Activated CD4-positive, alpha-beta T cell treated with anti-CD3 and anti-CD28 coated beads, Interleukin-2, Interleukin-4, amounts not matched to agents 100 ng/mL and 50 ng/mL, durations not matched to agents 16 hours and 8 hours (primary cell): ENCODE measurements around the gene GRM4.

Source experiments
- DNase-seq: peaks from one replicate; pipeline ENCODE4 v3.0.0-alpha.2; 2020; ENCODE audit warnings: low spot score

Gene GRM4

GRCh38 chr6:34106421-34106820, 39.5 kb downstream of the GRM4 start:
- DNase-seq, result no peak

DNA sequence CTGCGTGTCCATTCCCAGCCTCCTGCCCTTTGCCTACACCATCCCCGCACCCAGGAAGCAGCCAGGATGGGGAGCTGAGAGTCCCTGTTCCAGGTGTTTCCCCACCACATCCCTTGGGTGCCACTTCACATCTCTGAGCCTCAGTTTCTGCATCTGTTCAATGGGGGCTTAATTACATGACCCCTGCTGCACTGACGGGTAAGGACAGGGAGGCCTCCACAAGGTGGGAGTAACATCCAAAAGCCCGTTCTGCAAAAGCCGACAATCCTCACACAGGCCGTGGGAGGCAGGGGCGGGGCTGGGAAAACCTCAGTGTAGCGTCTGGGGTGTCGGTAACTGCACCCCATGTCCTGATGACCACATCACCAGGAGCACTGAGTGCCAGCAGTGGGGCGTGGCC, 41.3 kb downstream of the GRM4 start:
- no peak for DNase-seq

- no peak for DNase-seq
These were observed 41.7 kb downstream of the GRM4 start for GRCh38 chr6:34104186-34104585.

GRCh38 chr6:34103321-34103720, 42.6 kb downstream of the GRM4 start:
- no peak for DNase-seq

GRCh38 chr6:34102696-34103095, 43.2 kb downstream of the GRM4 start:
- no peak for DNase-seq

GRCh38 chr6:34102099-34102656, 43.7 kb downstream of the GRM4 start:
- DNase-seq, result no peak

DNA sequence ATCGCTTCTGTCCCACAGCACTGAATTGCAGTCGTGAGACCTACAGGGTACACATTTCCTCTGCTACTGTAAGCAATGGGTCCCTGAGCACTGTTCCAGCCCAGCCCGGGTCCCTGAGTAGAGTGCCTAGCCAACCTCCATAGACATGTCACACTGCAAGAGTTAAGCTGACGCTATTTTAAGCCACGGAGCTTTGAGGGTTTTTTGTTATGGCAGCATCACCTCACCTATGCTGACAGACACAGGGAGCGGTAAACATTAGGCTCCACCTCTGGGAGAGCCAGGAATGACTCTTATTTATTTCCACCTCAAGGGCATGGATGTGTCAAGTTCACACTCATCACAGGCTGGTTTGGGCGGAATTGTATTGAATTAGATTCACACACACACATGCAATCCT, 45.1 kb downstream of the GRM4 start:
- no peak for DNase-seq

DNA sequence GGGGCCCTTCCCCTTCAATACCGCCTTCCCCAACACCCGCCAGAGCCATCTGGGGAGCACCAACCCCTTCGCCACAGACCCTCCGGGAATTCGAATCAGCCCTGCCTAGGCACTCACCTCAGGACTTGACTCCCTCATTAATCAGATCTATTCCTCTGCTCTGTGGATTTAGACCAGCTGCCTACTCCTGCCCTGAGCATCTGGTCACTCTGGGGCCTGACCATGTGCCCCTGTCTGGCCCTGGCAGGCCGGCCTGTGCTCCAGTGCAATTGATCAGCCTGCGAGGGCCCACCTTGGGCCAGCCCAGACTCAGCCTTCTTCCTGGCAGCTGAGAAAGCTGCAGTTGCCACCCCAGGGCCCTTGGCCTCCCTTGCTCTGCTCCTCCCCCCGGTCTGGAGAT, 46.0 kb downstream of the GRM4 start:
- no peak for DNase-seq

- no peak for DNase-seq
These were observed 47.6 kb downstream of the GRM4 start for GRCh38 chr6:34098045-34098936.

GRCh38 chr6:34096814-34097213, 49.1 kb downstream of the GRM4 start:
- no peak for DNase-seq

DNA sequence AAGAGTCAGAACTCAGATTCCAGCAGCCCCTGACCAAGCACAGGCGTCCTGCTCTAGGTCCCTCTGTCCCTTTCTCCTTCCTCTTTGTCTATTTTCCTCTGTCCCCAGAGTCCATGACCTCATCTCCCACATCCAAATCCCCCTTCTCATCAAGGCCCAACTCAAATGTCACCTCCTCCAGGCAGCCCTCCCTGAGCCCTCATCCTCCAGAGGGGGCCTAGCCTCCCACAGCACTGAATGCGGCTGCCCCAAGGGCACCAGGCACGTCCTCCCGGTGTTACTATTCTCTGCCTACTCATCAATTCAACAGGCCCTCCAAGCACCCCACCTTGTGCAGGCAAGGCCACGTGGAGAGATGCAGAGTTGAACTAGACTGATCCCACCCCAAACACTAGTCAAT, 49.7 kb downstream of the GRM4 start:
- DNase-seq, result no peak

GRCh38 chr6:34095741-34096140, 50.1 kb downstream of the GRM4 start:
- DNase-seq, result no peak

DNA sequence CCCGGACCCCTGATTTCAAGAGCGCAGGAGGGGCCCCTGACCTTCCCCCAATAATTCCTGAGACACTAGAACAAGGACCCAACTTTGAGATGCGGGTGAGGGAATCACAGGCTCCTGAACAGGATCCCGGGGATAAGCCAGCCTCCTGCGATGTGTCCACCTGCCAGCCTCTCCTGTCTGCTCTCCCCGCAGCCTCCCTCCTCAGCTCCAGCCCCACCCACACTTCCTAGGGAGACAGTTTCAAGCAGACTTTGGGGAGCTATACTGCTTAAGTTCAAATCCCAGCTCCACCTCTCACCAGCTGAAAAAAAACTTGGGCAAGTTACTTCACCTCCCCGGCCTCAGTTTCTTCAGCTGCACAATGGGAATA, 50.8 kb downstream of the GRM4 start:
- DNase-seq, result no peak

GRCh38 chr6:34094474-34095135, 51.3 kb downstream of the GRM4 start:
- no peak for DNase-seq

DNA sequence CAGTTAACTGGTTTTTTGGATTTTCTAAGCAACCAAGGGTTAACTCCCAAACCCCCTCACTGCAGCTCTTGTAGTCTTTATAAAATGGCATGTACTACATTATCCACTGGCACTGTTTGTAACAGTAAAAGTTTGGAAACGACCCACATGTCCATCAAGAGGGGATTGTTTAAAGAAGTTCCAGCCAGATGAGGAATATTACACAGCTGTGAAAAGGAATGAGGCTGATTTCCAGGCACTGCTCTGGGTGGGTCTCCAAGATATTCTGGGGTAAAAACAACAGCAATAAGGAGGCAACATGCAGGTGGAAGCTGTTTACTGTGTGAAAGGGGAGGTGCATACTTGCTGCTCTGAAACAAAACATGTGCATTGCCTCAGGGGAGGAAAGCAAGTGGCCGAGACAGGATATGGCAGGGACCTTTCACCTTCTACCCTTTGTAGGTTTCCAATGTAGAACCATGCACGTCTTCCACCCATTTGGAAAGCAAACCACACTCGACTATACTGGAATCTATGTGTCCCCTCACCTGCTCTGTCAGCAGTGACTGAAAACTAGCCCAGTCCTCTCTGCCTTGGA, 51.9 kb downstream of the GRM4 start:
- no peak for DNase-seq

- DNase-seq, result no peak
These were observed 52.7 kb downstream of the GRM4 start for GRCh38 chr6:34093206-34093605.

GRCh38 chr6:34092631-34093030, 53.3 kb downstream of the GRM4 start:
- no peak for DNase-seq

DNA sequence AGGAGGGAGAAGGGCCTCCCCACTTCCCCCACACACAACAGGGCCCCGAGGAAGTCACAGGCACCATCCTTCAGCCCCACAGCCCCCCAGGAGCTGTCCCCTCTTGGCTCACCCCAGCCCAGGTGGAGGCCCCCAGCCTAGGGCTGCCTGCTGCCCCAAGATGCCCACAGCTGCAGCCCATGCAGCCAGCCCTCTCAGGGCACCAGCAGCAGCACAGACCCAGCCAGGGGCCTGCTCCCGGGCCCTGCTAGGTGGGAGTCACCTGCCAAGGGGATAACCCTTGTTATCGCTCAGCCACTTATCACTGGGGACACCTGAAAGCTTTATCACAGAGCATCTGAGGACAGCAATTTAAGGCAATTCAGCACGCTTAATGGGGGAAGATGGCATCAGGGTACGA, 55.0 kb downstream of the GRM4 start:
- DNase-seq, result no peak

- no peak for DNase-seq
These were observed 55.4 kb downstream of the GRM4 start for GRCh38 chr6:34090529-34090928.

DNA sequence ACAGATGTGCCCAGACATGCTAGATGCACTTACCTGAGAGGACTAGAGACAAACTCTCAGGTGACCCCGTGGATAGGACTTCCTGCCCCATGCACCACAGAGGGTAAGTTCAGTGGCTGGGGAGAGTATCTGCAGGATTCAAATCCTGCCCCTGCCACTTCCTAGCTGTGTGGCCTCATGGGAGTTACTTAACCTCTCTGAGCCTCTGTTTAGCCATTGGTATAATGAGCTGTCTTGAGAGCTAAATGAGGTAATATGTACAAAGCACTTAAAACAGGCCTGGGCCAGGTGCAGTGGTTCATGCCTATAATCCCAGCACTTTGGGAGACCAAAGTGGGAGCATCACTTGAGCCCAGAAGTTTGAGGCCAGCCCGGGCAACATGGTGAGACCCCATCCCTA, 59.3 kb downstream of the GRM4 start:
- no peak for DNase-seq

DNA sequence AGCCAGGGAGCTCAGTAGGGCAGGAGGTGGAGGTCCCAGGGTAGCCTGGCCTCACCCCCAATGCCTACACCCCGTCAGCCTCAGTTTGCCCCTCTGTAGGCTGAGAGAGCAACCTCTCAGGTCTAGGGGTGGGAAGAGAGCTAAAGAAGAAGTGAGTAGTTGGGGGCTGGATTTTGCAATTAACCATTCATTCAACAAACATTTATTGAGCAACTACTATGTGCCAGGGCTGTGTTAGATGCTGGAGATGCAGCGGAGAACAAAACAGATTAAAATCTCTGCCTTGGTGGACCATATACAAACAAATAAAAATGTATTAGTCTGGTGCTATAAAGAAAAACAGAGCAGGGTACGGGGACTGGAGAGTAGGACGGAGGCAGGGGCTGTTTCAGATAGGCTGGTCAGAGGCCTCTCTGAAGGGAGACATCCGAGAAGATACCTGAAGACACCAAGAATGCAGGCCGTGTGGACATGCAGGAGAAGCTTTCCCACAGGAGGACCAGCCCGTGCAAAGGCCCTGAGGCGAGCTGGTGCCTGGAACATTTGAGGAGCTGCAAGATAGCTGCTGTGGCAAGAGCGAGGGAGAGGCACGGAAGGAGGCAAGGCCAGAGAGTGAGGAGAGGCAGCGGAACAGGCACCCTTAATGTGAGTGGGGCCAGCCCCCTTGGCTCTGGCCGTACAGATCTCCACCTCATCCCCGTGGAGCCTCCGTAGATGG, 60.3 kb downstream of the GRM4 start:
- DNase-seq, result no peak

- no peak for DNase-seq
These were observed 61.1 kb downstream of the GRM4 start for GRCh38 chr6:34084591-34085290.
